ENCODE data around the gene ZHX3.

Gene ZHX3

GRCh38 chr20:41145821-41146620, 171.5 kb downstream of the ZHX3 start:
- DNase-seq (ENCODE audit: low read depth): no peak
- H3K4me3 ChIP-seq (ENCODE audit: low read length): no peak overlapping the region
- no peak for TF ChIP-seq CTCF (IDR thresholded peaks at IDR 0.05; ENCODE audit: insufficient read depth, low read depth, low read length, missing control alignments)

- H3K4me3 ChIP-seq (ENCODE audit: low read length): no peak overlapping the region
- DNase-seq (ENCODE audit: low read depth): no peak
Measured at GRCh38 chr20:41145317-41145716, 172.2 kb downstream of the ZHX3 start.

GRCh38 chr20:41143354-41143753, 174.2 kb downstream of the ZHX3 start:
- DNase-seq (ENCODE audit: low read depth): no peak
- no peak for TF ChIP-seq CTCF (IDR thresholded peaks at IDR 0.05; ENCODE audit: insufficient read depth, low read depth, low read length, missing control alignments)
- H3K4me3 ChIP-seq (ENCODE audit: low read length): no peak overlapping the region

More at GRCh38 chr20:41145317-41145716, 172.2 kb downstream of the ZHX3 start:
- no peak for TF ChIP-seq CTCF (IDR thresholded peaks at IDR 0.05; ENCODE audit: insufficient read depth, low read depth, low read length, missing control alignments)

GRCh38 chr20:41142919-41143318, 174.6 kb downstream of the ZHX3 start:
- DNase-seq (ENCODE audit: low read depth): no peak
- TF ChIP-seq CTCF (IDR thresholded peaks at IDR 0.05; ENCODE audit: insufficient read depth, low read depth, low read length, missing control alignments): no peak
- H3K4me3 ChIP-seq (ENCODE audit: low read length): no peak overlapping the region

- DNase-seq (ENCODE audit: low read depth): no peak
- no peak overlapping the region for H3K4me3 ChIP-seq (ENCODE audit: low read length)
- no peak for TF ChIP-seq CTCF (IDR thresholded peaks at IDR 0.05; ENCODE audit: insufficient read depth, low read depth, low read length, missing control alignments)
Measured at GRCh38 chr20:41142245-41142644, 175.3 kb downstream of the ZHX3 start.

GRCh38 chr20:41141153-41141815, 176.2 kb downstream of the ZHX3 start:
- TF ChIP-seq CTCF (IDR thresholded peaks at IDR 0.05; ENCODE audit: insufficient read depth, low read depth, low read length, missing control alignments): no peak
- no peak for DNase-seq (ENCODE audit: low read depth)
- no peak overlapping the region for H3K4me3 ChIP-seq (ENCODE audit: low read length)

Measured in epithelial cell of esophagus (primary cell).